Thyroid gland (tissue), 4 donors: ENCODE results near the gene LIPM. TPM values are rescaled to one million over a fixed set of nuclear protein-coding genes. Genes with fewer than 3 reads are reported as not detected.

Source experiments
- DNase-seq, 2 donors: peaks; one replicate each; pipeline ENCODE4 v3.0.0-alpha.2; 2019
- H3K27ac ChIP-seq, 3 donors: fragments of 200-600 bp; sonication (generic); 1 replicate in 2 of 3; 2 replicates in 1 of 3; pipeline ENCODE4 v1.5.1; 2016 to 2019; ENCODE audit warnings: mild to moderate bottlenecking in 1 of 3, moderate library complexity in 1 of 3
- H3K27me3 ChIP-seq: fragments of 200-600 bp; sonication (generic); one replicate; pipeline ENCODE4 v1.5.1; 2019
- H3K36me3 ChIP-seq, 2 donors: fragments of 200-600 bp; sonication (generic); one replicate each; pipeline ENCODE4 v1.5.1; 2016 to 2019
- H3K4me1 ChIP-seq, 2 donors: fragments of 200-600 bp; sonication (generic); one replicate each; pipeline ENCODE4 v1.5.1; 2017 to 2019
- H3K4me3 ChIP-seq, 3 donors: fragments of 200-600 bp; sonication (generic); replicated peaks in 1 of 3; 1 replicate in 2 of 3; 2 replicates in 1 of 3; pipeline ENCODE4 v1.5.1; 2016; ENCODE audit warnings: mild to moderate bottlenecking in 1 of 3
- H3K9me3 ChIP-seq: fragments of 200-600 bp; sonication (generic); one replicate; pipeline ENCODE4 v1.5.1; 2017
- CTCF ChIP-seq, 6 experiments: fragments of 200-600 bp in 3 of 6; fragments of 450-650 bp in 3 of 6; sonication (generic) in 3 of 6; IDR thresholded peaks; one replicate each; pipeline ENCODE4 v1.5.1; 2016 to 2019; ENCODE audit warnings: antibody characterized with exemption in 6 of 6, mild to moderate bottlenecking in 2 of 6, inconsistent platforms in 1 of 6, moderate library complexity in 1 of 6
- POLR2A ChIP-seq, 2 donors: fragments of 450-650 bp; IDR thresholded peaks; one replicate each; pipeline ENCODE4 v1.6.1; 2017; ENCODE audit warnings: antibody characterized with exemption in 2 of 2, mild to moderate bottlenecking in 2 of 2, moderate library complexity in 1 of 2
- WGBS, 2 donors: methylation state at CpG; one replicate each; pipeline ENCODE4 v1.1.5; 2017; 5-methylcytosine and 5-hydroxymethylcytosine counted together
- intact Hi-C: fragments of 100-400 bp; cut with DNase I; formaldehyde crosslinking; loops from one replicate; pipeline ENCODE4 v1.15.1; 2023
- total RNA-seq, 4 donors: library from RNA; depleted of rRNA; stranded (reverse); fragments of >200 nt; gene quantifications; one replicate each; pipeline ENCODE4 v1.2.3, GENCODE V29; 2016

Gene LIPM
- not detected for total RNA-seq

GRCh38 chr10:88802523-88803285 lies at the start of gene LIPM:
Gene LIPM, plus strand, starts transcription at chr10:88802730. Its CDS starts 167 bp downstream, at chr10:88802897.
- WGBS, 2 donors: 79 to 93% methylated on average over 2 of the region's 2 CpGs
- no peak for DNase-seq
- Histone ChIP-seq H3K27ac (no peak within 1 kb of the TSS), H3K4me1 (no peaks in the 10 kb centered on the region), H3K9me3 (no peaks in the 10 kb centered on the region), H3K27me3 (no peaks in the 10 kb centered on the region), H3K36me3 (no peaks in the 10 kb centered on the region), H3K4me3 (no peak within 1 kb of the TSS)
- TF ChIP-seq CTCF (IDR thresholded peaks at IDR 0.05) (no peak), POLR2A (IDR thresholded peaks at IDR 0.05) (no peak)
- intact Hi-C loops: no loop called here

- H3K36me3 ChIP-seq: no peaks in the 10 kb centered on the region
- H3K27me3 ChIP-seq: no peaks in the 10 kb centered on the region
- H3K4me3 ChIP-seq: no peak overlapping the region
- H3K9me3 ChIP-seq: no peaks in the 10 kb centered on the region
- no peak for DNase-seq
- intact Hi-C loops: no loop called here
- TF ChIP-seq POLR2A (IDR thresholded peaks at IDR 0.05): no peak
- no peak for TF ChIP-seq CTCF (IDR thresholded peaks at IDR 0.05)
- no peaks in the 10 kb centered on the region for H3K4me1 ChIP-seq
- no peak overlapping the region for H3K27ac ChIP-seq
Observed at GRCh38 chr10:88754287-88754686, 48.2 kb upstream of the LIPM start.

GRCh38 chr10:88755753-88756152 lies 46.8 kb upstream of the LIPM start:
- 76 to 84% methylated on average over 3 of the region's 3 CpGs for WGBS, 2 donors
- no peak for DNase-seq
- TF ChIP-seq CTCF (IDR thresholded peaks at IDR 0.05): no peak
- no peak for TF ChIP-seq POLR2A (IDR thresholded peaks at IDR 0.05)
- Histone ChIP-seq H3K4me1 (no peaks in the 10 kb centered on the region), H3K9me3 (no peaks in the 10 kb centered on the region), H3K4me3 (no peak overlapping the region), H3K36me3 (no peaks in the 10 kb centered on the region), H3K27ac (no peak overlapping the region), H3K27me3 (no peaks in the 10 kb centered on the region)
- intact Hi-C loops: no loop called here

GRCh38 chr10:88756660-88757059 lies 45.9 kb upstream of the LIPM start:
- Histone ChIP-seq H3K36me3 (no peaks in the 10 kb centered on the region), H3K4me1 (no peaks in the 10 kb centered on the region), H3K4me3 (no peak overlapping the region), H3K9me3 (no peaks in the 10 kb centered on the region), H3K27me3 (no peaks in the 10 kb centered on the region), H3K27ac (no peak overlapping the region)
- WGBS, 2 donors: 0 to 62% methylated on average over 1 of the region's 1 CpG
- TF ChIP-seq POLR2A (IDR thresholded peaks at IDR 0.05) (no peak), CTCF (IDR thresholded peaks at IDR 0.05) (no peak)
- DNase-seq: no peak
- intact Hi-C loops: no loop called here

GRCh38 chr10:88759366-88760101 lies 43.0 kb upstream of the LIPM start, which contains the start of gene LIPN:
Gene LIPN, plus strand, starts transcription at chr10:88760020. Its CDS starts 1,386 bp downstream, at chr10:88761406.
- Histone ChIP-seq H3K4me1 (no peaks in the 10 kb centered on the region), H3K36me3 (no peaks in the 10 kb centered on the region), H3K27ac (no peak within 1 kb of the TSS), H3K27me3 (no peaks in the 10 kb centered on the region), H3K9me3 (no peaks in the 10 kb centered on the region), H3K4me3 (no peak within 1 kb of the TSS)
- no peak for DNase-seq
- TF ChIP-seq POLR2A (IDR thresholded peaks at IDR 0.05) (no peak), CTCF (IDR thresholded peaks at IDR 0.05) (no peak)
- intact Hi-C loops: no loop called here
- WGBS, 2 donors: 79 to 90% methylated on average over 7 of the region's 7 CpGs
